Trophoblast cell (in vitro differentiated cells and primary cell): ENCODE results near the gene COL5A1.

Experiments
- DNase-seq, 2 donors: peaks; one replicate each; pipeline ENCODE4 v3.0.0-alpha.2; 2016
- H2AFZ ChIP-seq: 2 replicates; pipeline ENCODE4 v1.6.1; 2013; ENCODE audit warnings: low read length, moderate library complexity, mild to moderate bottlenecking; ENCODE audit not compliant: insufficient read depth, poor library complexity
- H2AK5ac ChIP-seq: 2 replicates; pipeline ENCODE4 v1.6.1; 2013; ENCODE audit warnings: mild to moderate bottlenecking, low read length
- H2BK120ac ChIP-seq: 2 replicates; pipeline ENCODE4 v1.6.1; 2013; ENCODE audit warnings: low read length, mild to moderate bottlenecking, moderate library complexity; ENCODE audit not compliant: insufficient read depth, poor library complexity
- H2BK12ac ChIP-seq: 2 replicates; pipeline ENCODE4 v1.6.1; 2013; ENCODE audit warnings: mild to moderate bottlenecking, low read length, moderate library complexity
- H2BK5ac ChIP-seq: 2 replicates; pipeline ENCODE4 v1.6.1; 2013; ENCODE audit warnings: low read length, low read depth, moderate library complexity, mild to moderate bottlenecking; ENCODE audit not compliant: poor library complexity
- H3K14ac ChIP-seq: 2 replicates; pipeline ENCODE4 v1.6.1; 2013; ENCODE audit warnings: mild to moderate bottlenecking, low read length
- H3K18ac ChIP-seq: 2 replicates; pipeline ENCODE4 v1.6.1; 2013; ENCODE audit warnings: mild to moderate bottlenecking, low read length
- H3K23ac ChIP-seq: 2 replicates; pipeline ENCODE4 v1.6.1; 2013; ENCODE audit warnings: low read length
- H3K27ac ChIP-seq: 2 replicates; pipeline ENCODE4 v1.5.1; 2013; ENCODE audit warnings: low read depth, mild to moderate bottlenecking, inconsistent platforms, low read length, moderate library complexity
- H3K27me3 ChIP-seq: 2 replicates; pipeline ENCODE4 v1.6.1; 2013; ENCODE audit warnings: inconsistent platforms, mild to moderate bottlenecking, low read length, moderate library complexity; ENCODE audit not compliant: insufficient read depth
- H3K36me3 ChIP-seq, 2 experiments: 1 replicate in 1 of 2; 2 replicates in 1 of 2; pipeline ENCODE4 v1.6.1; 2013; ENCODE audit warnings: low read length in 2 of 2, mild to moderate bottlenecking in 2 of 2, moderate library complexity in 1 of 2; ENCODE audit not compliant: insufficient read depth in 2 of 2, control insufficient read depth in 1 of 2
- H3K4ac ChIP-seq: 2 replicates; pipeline ENCODE4 v1.6.1; 2013; ENCODE audit warnings: low read depth, mild to moderate bottlenecking, low read length, moderate library complexity
- H3K4me1 ChIP-seq, 2 experiments: 1 replicate in 1 of 2; 2 replicates in 1 of 2; pipeline ENCODE4 v1.6.1; 2013; ENCODE audit warnings: low read length in 2 of 2, mild to moderate bottlenecking in 2 of 2, moderate library complexity in 1 of 2; ENCODE audit not compliant: insufficient read depth in 2 of 2, control insufficient read depth in 1 of 2
- H3K4me2 ChIP-seq: 2 replicates; pipeline ENCODE4 v1.6.1; 2013; ENCODE audit warnings: inconsistent platforms, mild to moderate bottlenecking, low read length, moderate library complexity
- H3K4me3 ChIP-seq: 2 replicates; pipeline ENCODE4 v1.5.1; 2013; ENCODE audit warnings: mild to moderate bottlenecking, low read depth, low read length, inconsistent platforms
- H3K79me1 ChIP-seq: one replicate; pipeline ENCODE4 v1.6.1; 2013; ENCODE audit warnings: low read length
- H3K79me2 ChIP-seq: 2 replicates; pipeline ENCODE4 v1.6.1; 2013; ENCODE audit warnings: low read length, mild to moderate bottlenecking; ENCODE audit not compliant: control insufficient read depth, insufficient read depth, poor library complexity
- H3K9ac ChIP-seq: 2 replicates; pipeline ENCODE4 v1.6.1; 2013; ENCODE audit warnings: mild to moderate bottlenecking, low read length
- H3K9me3 ChIP-seq: 2 replicates; pipeline ENCODE4 v1.6.1; 2013; ENCODE audit warnings: low read depth, mild to moderate bottlenecking, control low read depth, inconsistent platforms, low read length; ENCODE audit not compliant: insufficient read depth
- H4K12ac ChIP-seq: 2 replicates; pipeline ENCODE4 v1.6.1; 2013; ENCODE audit warnings: low read depth, mild to moderate bottlenecking, low read length, moderate library complexity
- H4K8ac ChIP-seq: 2 replicates; pipeline ENCODE4 v1.6.1; 2013; ENCODE audit warnings: low read depth, mild to moderate bottlenecking, low read length, moderate library complexity
- H4K91ac ChIP-seq: one replicate; pipeline ENCODE4 v1.6.1; 2013; ENCODE audit warnings: low read depth, mild to moderate bottlenecking, low read length, moderate library complexity
- WGBS: extraction: QIAGEN DNeasy Blood & Tissue Kit; methylation state at CpG from one replicate; pipeline ENCODE4 v1.1.7; 2013; ENCODE audit warnings: missing lambda C conversion rate; ENCODE audit not compliant: insufficient read length, insufficient coverage; ENCODE audit errors: extremely low coverage; 5-methylcytosine and 5-hydroxymethylcytosine counted together

Gene COL5A1

DNA sequence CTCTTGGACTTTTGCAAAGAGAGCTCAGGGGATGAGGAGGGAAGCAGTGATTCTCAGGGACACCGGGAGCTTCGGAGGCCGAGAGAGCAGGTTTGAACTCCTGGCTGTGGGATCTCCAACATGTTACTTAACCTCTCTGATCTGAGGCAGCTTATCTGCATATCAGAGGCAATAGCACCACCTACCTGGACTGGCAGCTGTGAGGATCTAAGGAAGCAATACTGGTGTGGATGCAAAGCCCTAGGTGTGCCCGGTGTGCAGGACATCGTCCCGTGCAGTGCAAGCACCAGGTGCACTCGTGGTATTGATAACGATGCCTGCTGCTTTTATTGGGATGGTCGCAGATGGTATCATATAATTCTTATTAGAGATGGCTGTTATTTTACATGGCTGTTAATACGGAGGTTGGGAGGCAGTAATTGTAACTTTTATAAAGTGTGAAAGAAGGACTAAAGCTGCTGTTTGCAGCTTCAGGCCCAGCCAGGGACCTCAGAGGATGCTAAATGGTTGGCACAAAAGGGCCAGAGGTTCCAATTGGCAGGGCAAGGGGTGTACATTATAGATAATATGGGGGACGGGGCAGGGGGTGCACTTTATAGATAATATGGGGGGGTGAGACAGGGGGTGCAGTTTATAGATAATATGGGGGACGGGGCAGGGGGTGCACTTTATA is 14.9 kb downstream of the COL5A1 start:
- no CpG with 5 or more reads among the region's 12 CpGs for WGBS
- peaks cover 16% of the 10 kb centered on the region for H3K79me2 ChIP-seq

GRCh38 chr9:134657666-134658377 is 16.2 kb downstream of the COL5A1 start:
- peaks cover 34% of the 10 kb centered on the region for H3K79me1 ChIP-seq
- H3K4me3 ChIP-seq: no peak overlapping the region
- no peak overlapping the region for H4K12ac ChIP-seq
- H3K4me2 ChIP-seq: peak overlapping the region; percentile 32
- no peak for DNase-seq
- peaks cover 2% of the 10 kb centered on the region for H3K9me3 ChIP-seq
- peak overlapping the region; percentile 18 for H4K8ac ChIP-seq
- H3K18ac ChIP-seq: peak overlapping the region; percentile 31
- peak overlapping the region; percentile 24 for H2BK5ac ChIP-seq
- H2AK5ac ChIP-seq: peak overlapping the region; percentile 69
- peaks cover 8 to 24% of the 10 kb centered on the region in 2 experiments for H3K36me3 ChIP-seq
- peak overlapping the region; percentile 95 for H3K27ac ChIP-seq
- peak overlapping the region; percentile 48 for H3K14ac ChIP-seq
- H2BK12ac ChIP-seq: peak overlapping the region; percentile 92
- no peak overlapping the region for H3K23ac ChIP-seq
- no peak overlapping the region for H3K9ac ChIP-seq
- peaks cover 38 to 54% of the 10 kb centered on the region in 2 experiments for H3K4me1 ChIP-seq
- H2BK120ac ChIP-seq: peak overlapping the region; percentile 17
- H4K91ac ChIP-seq: peak overlapping the region; percentile 44
- no CpG with 5 or more reads among the region's 20 CpGs for WGBS
- H3K4ac ChIP-seq: peak overlapping the region; percentile 68
- peak overlapping the region; percentile 23 for H2AFZ ChIP-seq
- no peaks in the 10 kb centered on the region for H3K27me3 ChIP-seq
- H3K79me2 ChIP-seq: peaks cover 15% of the 10 kb centered on the region

More for the DNA sequence above, 14.9 kb downstream of the COL5A1 start:
- Histone ChIP-seq H3K4me2 (no peak overlapping the region), H3K4ac (no peak overlapping the region), H3K9ac (no peak overlapping the region), H2AK5ac (no peak overlapping the region), H3K4me1 (peaks cover 30 to 49% of the 10 kb centered on the region in 2 experiments), H2AFZ (no peak overlapping the region), H4K12ac (no peak overlapping the region), H4K8ac (no peak overlapping the region), H3K79me1 (peaks cover 24% of the 10 kb centered on the region), H3K27me3 (no peaks in the 10 kb centered on the region), H3K9me3 (peaks cover 2% of the 10 kb centered on the region), H3K23ac (no peak overlapping the region), H4K91ac (no peak overlapping the region), H2BK5ac (no peak overlapping the region), H3K4me3 (no peak overlapping the region), H2BK120ac (no peak overlapping the region), H3K27ac (no peak overlapping the region), H2BK12ac (no peak overlapping the region), H3K18ac (no peak overlapping the region), H3K36me3 (peaks cover 9 to 36% of the 10 kb centered on the region in 2 experiments), H3K14ac (no peak overlapping the region)
- DNase-seq: peak; percentile 41 to 50

GRCh38 chr9:134658378-134658955 is 16.9 kb downstream of the COL5A1 start:
- H3K79me1 ChIP-seq: peaks cover 39% of the 10 kb centered on the region
- no peak for DNase-seq
- no peak overlapping the region for H3K9ac ChIP-seq
- H2AFZ ChIP-seq: no peak overlapping the region
- peaks cover 4 to 22% of the 10 kb centered on the region in 2 experiments for H3K36me3 ChIP-seq
- no peaks in the 10 kb centered on the region for H3K27me3 ChIP-seq
- H2BK12ac ChIP-seq: peak overlapping the region; percentile 63
- H3K4me2 ChIP-seq: peak overlapping the region; percentile 19
- H2BK120ac ChIP-seq: peak overlapping the region; percentile 9
- H3K23ac ChIP-seq: no peak overlapping the region
- H3K18ac ChIP-seq: peak overlapping the region; percentile 47
- H2AK5ac ChIP-seq: no peak overlapping the region
- H4K12ac ChIP-seq: no peak overlapping the region
- peaks cover 16% of the 10 kb centered on the region for H3K79me2 ChIP-seq
- WGBS: no CpG with 5 or more reads among the region's 19 CpGs
- peaks cover 2% of the 10 kb centered on the region for H3K9me3 ChIP-seq
- H4K91ac ChIP-seq: peak overlapping the region; percentile 82
- peak overlapping the region; percentile 74 for H2BK5ac ChIP-seq
- H3K4me1 ChIP-seq: peaks cover 44 to 57% of the 10 kb centered on the region in 2 experiments
- peak overlapping the region; percentile 38 for H3K14ac ChIP-seq
- peak overlapping the region; percentile 95 for H3K27ac ChIP-seq
- H3K4me3 ChIP-seq: no peak overlapping the region
- H4K8ac ChIP-seq: peak overlapping the region; percentile 71
- H3K4ac ChIP-seq: peak overlapping the region; percentile 44

DNA sequence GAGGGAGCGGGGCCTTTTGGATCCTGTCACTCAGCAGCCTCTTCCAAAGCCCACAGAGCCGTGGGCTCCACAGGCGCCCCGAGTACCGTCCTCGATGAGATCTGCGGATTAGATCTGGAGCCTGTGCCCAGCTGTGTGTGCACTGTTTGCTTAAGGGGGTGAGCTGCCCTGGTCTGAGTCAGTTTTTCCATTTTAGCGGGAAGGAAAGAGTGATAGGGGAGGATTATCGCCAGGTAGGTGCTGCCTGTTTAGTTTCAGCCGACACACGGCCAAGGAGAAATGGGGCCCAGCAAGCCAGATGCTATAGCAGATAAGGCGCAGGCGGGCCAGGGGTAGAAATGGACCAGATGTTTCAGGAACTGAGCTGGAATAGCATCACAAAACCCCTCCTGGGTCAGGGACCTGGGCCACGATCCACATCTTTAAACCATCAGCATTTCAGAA is 18.1 kb downstream of the COL5A1 start:
- Histone ChIP-seq H4K91ac (peak overlapping the region; percentile 67), H3K79me1 (peaks cover 46% of the 10 kb centered on the region), H3K4me3 (no peak overlapping the region), H2AFZ (no peak overlapping the region), H3K9me3 (no peaks in the 10 kb centered on the region), H2BK5ac (peak overlapping the region; percentile 74), H3K14ac (peak overlapping the region; percentile 28), H2AK5ac (no peak overlapping the region), H3K23ac (no peak overlapping the region), H3K4me1 (peaks cover 48 to 52% of the 10 kb centered on the region in 2 experiments), H3K79me2 (peaks cover 11% of the 10 kb centered on the region), H4K12ac (no peak overlapping the region), H3K9ac (no peak overlapping the region), H3K27ac (peak overlapping the region; percentile 95), H3K36me3 (peaks cover 8 to 20% of the 10 kb centered on the region in 2 experiments), H3K18ac (peak overlapping the region; percentile 43), H3K27me3 (no peaks in the 10 kb centered on the region), H3K4me2 (no peak overlapping the region), H2BK12ac (peak overlapping the region; percentile 44), H3K4ac (peak overlapping the region; percentile 11), H4K8ac (peak overlapping the region; percentile 55), H2BK120ac (peak overlapping the region; percentile 57)
- peak; percentile 86 to 93 for DNase-seq
- WGBS: no CpG with 5 or more reads among the region's 14 CpGs
